Stimulated activated CD4-positive, alpha-beta T cell treated with anti-CD3 and anti-CD28 coated beads, Interleukin-4, amount 100 ng/mL, for 48 hours (primary cell): Measurements from ENCODE around the gene LRIG1.

Experiments used
- DNase-seq, 2 donors: peaks; one replicate each; pipeline ENCODE4 v3.0.0-alpha.2; 2020; ENCODE audit warnings: low read depth in 2 of 2

The LRIG1 gene

DNA sequence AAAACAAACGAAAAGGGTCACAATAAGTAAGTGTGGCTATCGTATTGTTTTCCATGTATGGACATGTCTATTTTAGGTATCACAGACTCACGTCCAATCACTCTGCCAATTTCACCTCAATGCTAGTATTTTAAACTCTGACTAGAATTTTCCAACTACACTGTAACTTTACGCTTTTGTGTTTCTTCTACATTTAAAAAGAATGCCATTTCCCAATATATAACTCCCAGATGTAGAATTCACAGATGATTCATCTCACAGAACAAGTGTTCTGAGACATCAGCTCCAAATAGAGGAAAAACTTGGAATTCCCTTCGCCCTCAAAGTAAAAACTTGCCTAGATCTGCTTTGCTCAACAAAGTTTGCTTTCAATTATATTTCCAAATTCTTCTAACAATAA lies 14.2 kb downstream of the LRIG1 start:
- no peak for DNase-seq

DNA sequence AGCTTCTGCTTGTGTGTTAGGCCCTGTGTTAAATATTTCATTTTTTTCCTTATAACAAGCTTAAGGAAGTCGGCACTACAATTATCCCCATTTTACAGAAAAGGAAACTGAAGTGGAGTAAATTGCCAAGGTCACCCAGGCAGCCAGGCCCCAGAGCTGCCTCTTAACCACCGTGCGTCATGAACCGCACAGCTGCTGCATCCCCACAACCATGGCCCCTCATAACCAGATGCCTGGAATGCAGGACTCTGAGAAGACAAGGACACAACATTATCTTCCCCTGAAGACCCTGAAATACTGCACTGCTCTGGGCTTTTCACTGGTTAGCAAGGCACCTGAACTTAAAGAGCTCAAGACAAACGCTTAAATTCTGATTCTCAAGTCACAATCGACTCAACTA lies 14.6 kb downstream of the LRIG1 start:
- DNase-seq, result no peak

DNA sequence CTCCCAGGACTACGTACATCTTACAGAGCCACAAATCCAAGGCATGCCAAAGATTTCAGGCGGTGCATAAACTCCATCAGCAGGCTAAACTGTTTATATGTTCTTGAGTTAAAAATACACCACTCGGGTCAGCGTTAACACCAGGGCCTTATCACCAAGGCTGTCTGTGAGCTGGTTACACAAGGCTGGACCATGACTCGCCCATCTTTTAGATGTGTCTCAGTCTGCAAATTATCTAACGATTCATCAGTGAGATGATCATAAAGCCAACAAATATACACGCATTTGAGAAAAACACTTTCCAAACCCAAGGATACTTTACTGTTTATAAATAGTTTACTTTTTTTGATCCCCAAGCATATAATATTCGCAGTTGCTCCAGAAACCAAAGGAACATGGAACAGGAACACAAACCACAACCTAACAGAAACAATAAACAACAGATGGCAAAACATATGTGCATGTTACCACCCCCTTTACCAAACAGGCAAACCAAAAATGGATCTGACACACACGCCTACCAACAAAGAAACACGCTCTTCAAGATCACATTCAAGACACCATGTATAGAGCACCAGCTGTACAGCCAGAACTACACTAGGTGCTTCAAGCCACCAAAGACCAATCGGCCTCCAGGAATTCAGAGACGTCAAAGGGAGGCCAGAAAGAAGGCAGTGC lies 15.4 kb downstream of the LRIG1 start:
- DNase-seq, result no peak

DNA sequence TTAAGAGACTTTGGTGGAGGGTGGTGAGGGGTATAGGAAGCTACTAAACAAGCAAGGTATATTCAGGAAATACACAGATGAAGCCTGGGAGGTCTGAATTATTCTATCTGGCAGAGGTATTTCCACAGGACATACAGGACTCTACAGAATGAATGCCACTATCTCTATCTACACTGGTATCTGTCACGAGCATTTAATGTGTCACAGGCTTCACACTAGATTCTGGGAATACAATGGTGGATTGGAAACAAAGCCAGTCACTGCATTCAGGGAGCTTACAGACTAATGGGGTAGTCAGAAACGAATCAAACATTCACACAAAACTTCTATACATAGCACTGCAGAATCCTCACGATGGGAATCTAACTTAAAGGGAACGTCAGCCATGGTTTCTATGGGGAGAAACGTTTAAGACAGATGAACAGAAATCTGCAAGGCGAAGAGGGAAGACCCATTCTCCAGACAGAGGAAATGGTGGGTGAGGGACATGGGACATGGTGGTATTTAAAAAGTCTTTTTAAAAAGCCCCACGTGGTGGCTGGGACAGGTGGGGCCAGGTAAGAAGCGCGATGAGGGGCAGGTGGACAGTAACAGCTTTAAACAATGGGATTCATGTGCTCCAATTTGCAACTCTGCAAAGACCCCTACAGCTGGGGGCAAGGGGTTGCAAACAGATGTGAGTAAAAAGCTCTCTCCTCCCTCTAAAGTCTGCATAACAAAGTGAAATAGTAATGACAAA lies 16.5 kb downstream of the LRIG1 start:
- DNase-seq, result no peak

DNA sequence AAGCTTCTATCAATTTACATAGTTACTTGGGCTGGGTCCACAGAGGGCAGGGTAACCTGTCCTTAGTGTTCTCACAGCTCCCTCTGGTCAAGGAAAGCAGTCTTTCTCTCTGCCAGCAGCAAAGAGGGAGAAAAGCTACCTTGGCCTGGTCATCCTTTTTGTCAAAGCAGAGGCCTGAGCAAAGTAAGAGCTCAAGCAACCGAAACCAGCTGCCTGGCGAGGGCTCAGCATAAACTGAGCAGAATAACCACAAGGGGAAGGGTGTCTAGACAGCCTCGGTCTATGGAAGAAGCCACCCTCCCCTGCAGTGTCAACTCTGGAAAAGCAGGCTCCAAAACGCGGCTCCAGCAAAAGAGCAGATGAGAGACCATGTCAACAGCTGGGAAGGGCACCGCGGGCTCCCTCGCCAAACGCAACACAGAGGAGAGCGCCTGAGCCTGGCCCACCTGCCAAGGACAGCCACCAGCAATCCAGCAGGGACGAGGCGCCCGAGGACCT lies 17.4 kb downstream of the LRIG1 start:
- DNase-seq, result no peak

DNA sequence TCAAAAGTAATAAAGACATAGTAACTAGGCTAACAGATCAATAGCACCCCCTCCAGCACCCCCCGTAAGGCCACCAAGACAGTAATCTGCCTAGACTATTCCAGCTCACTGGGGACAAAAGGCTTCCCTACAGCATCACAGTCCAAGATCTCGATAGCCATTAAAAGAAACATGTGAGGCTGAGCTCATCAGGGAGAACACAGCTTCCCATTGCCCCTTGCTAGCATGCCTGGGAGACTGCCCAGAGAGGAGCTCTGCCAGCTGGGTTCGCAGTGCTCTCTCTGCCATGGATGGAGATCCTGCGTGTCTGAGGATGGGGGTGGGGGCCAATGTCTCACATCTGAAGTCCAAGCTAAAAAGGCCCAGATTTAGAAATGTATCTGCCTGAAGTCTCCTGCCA lies 17.8 kb downstream of the LRIG1 start:
- no peak for DNase-seq

DNA sequence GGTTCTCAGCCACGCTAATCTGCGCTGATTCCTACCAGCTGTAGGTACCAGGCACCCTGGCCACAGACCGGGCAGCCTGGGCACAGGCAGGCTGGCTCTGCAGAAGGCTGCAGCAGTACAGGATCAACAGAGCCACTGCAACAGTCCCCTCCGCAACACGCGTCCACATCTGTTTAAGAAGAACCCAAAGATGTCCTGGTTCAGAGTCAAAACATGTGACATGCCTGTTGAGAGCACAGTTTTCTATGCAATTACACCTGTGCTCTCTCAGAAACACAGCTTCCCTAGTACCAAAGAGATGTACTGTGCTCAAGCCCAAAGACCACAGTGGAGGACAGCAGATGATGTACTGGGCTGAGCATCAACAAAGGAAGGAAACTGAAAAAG lies 18.8 kb downstream of the LRIG1 start:
- no peak for DNase-seq

DNA sequence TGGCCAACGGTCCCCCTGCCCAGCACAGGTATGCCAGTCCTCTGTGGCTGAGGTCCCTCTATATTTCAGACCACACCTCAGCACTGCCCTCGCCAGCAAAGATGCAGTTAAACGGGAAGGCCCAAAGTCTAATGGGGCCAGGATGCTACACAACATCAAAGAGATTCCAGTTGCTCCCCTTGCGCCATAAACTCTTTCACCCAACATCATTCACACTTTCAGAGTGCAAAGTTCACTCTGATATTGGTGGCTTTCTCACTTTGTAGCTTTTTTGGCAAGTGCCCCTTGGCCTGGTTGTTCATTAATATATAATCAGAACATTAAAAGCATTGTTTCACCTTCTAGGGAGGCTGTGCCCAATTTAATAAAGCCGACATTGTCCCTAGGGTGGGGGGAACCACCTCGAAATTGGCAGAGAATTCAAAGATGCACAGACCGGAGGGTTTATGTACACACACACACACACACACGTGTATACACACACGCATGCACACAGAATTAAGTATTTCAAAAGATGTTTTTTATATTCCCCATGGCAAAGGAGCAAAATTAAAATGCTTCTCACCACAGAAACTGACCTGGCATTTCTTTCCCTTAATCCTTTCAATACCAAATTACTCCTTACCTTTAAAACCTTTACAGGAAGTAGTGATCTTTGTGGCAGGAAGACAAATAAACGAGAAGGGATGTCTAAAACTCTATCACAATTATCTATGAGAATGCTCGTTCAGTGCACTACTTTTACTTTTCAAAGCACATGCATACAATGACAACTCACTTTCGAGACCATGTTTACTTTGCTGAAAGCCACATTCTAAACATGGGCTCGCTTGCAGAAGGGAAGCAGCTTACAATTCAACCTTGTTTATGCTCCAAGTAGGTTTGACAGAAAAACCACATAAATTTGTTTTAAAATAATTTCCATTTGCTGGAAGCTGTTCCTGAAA lies 19.5 kb downstream of the LRIG1 start:
- no peak for DNase-seq

DNA sequence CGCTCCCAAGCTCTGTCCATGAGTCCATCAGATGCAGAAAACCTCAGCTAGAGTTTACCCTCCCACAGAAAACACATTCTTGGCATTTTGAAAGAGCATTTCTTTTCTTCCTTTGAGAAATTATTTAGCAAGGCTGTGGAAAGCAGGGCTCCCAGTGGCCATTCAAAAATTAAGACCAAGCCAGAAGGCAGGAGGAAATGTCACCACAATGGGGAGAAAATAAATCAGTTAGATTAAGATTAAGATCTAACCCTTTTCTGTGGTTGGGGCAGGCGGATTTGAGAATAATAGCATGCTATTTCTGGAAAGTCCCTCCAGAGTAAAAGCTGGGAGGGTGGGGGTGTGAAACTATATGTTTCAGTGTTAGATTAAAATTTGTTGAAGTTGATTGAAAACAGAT lies 20.2 kb downstream of the LRIG1 start:
- DNase-seq, result no peak

DNA sequence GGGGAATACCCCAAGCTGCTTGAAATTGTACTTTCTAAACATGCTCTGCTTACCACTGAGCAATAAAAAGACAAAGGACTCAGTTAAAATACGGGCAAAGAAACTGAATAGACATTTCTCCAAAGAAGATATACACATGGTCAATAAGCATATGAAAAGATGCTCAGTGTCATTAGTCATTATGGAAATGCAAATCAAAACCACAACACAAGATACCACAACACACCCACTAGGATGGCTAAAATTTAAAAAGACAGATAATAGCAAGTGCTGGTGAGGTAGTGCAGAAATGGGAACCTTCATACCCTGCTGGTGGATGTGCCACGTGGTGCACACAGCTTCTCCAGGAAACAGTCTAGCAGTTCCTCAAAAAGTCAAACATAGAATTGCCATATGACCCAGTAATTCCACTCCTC lies 21.3 kb downstream of the LRIG1 start:
- DNase-seq, result no peak

DNA sequence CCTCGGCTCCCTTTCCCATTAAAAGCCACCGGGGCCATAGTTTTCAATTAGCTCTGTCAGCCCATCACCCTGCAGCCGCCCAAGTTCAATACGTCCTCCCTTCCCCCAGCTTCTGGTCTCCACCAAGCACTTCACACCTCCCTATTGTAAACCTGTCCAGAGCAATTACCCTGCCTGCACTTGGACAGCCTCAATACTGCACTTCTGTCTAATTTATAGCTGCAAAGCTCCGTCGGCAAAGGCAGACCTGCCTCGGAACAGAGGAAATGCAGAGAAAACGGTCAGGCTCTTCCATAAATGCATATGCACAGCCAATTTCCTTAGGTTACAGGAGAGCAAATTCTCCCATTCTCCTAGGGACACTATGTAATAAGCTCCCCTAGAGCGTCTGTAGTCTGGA lies 21.9 kb downstream of the LRIG1 start:
- no peak for DNase-seq

DNA sequence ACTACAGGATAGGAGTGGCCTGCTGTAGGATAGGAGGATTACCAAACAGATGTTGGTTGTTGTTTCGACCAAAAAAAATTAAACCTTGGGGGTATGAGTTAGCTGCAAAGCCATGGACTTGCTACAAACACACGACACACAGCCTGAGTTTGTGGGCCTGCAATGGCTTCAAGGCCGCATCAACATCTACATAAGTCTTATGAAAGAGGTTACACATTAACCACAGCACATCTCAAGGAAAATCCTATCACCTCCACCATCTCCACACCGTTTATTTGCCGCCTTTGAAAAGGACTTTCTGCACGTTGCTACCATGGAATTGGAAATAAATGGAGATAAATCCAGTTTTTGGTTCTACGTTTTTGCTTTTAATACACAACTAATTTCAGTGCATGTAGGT lies 23.0 kb downstream of the LRIG1 start:
- DNase-seq, result no peak

DNA sequence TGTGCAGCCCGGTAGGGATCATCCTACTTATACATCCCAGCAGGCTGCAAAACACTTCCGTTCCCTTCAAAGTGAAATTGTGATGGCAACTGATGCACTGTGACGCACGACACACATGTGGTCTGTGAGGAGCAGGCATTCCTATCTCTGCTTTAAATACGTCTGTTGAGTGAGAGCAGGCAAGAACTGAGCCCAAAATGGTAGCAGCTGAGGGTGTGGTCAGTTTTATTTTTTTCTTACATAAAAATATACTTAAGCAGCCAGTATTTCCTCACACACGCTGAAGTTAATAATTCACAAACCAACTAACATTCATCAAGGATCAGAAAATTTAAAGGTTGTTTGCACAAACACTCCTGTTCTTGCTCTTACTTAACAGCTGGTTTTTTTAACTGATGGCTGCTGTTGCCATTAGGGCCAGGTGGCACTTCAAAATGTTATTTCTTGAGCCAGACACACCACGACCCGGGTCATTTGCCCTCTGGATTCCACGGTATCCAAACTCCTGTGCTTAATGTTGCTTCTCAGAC lies 23.9 kb downstream of the LRIG1 start:
- DNase-seq, result no peak

DNA sequence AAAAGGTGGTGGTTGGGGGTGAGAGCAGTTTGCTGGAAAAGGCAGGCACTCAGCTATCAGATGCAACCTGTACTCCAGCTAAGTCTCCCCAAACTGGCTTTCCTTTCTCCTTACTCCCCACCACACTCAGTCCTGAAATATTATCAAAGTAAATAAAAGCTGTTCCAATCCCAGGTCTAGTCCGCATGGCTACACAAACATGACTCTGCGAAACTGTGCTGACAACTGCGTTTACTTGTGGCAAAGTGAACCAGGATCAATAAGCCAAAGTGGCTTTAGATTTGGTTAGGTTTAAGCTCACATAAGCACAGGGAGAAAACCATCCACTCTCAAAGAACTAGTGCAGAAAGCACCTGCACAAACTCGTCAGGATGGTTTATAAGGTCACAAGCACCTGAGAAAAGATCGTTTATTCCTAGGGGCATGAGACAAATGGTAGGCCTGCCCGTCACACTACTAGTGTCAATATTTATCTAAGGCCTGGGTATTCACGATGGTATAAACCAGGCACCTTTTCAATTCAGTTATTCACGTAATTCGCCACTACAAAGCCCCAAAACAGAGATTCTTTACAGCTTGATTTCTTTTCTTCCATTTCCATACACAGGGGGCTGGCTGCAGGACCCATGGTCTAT lies 25.3 kb downstream of the LRIG1 start:
- no peak for DNase-seq

DNA sequence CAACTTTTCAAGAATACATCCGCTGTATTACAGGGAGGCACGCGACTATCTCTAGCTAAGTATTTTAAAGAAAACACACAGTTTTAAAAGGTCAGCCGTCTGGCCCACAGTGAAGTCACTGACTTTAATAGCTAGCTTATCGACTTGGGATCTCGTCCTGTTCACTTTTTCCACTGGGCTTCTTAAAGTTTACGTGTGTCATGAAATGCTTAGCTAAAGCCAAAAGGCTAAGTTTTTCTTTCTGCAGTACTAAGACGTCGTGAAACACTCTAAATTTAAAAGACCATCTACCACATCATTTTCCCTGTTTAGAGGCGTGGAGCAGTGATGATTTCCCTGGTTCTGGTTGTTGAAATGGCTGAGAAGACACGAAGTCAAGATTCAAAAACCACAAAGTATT lies 27.1 kb downstream of the LRIG1 start:
- DNase-seq, result no peak

DNA sequence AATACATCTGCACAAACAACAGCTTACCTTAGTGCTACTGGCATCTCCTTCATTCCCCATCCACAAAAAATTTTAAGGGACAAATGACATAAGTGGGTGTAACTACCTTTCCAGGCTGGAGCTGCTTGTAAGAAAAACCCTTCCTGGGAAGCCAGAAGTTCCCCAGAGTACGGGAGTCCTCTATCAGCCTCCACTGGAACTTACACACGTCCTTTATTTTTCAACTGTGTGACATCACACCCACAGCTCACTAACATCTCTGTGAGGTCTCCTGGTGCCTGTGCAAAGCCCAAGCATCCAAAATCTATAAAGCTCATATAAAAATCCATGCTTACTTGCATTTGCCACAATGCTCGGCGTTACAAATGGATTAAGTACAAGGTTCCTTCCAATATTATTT lies 27.6 kb downstream of the LRIG1 start:
- DNase-seq, result no peak

DNA sequence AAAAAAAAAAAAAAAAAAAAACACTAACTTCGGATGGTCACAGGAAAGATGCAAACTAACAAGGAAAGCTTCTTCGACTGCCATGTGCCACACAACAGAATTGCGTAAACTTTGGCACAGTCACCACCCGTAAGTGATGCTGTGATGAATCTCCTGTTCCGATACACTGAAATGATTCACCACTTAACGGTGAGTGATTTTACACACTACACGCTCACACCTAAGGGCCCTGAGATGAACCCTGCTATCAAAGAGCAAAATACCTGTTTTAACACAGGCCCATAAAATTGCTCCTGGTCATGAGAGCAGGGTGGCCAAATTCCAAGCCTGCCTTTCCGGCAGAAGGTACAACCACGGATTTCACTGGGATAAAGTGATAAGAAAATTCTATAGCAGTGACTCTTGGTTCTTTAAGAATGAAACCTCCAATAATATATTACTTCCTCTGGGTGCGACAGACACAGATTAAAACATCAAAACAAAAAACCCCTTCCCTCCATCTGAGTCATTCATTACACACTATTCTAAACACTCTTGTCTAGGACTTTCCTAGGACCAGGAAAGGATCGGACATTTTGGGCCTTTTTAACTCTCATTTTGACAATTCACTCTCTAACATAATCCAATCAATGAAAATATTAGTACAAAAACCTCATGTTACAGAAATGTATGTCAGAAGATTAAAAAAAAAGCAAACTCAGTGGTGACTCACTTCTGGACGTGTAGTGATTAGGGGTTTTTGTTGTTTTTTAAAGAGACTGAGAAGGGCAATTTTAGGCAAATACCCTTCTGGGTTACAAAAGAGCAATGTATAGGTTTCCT lies 28.3 kb downstream of the LRIG1 start:
- no peak for DNase-seq

DNA sequence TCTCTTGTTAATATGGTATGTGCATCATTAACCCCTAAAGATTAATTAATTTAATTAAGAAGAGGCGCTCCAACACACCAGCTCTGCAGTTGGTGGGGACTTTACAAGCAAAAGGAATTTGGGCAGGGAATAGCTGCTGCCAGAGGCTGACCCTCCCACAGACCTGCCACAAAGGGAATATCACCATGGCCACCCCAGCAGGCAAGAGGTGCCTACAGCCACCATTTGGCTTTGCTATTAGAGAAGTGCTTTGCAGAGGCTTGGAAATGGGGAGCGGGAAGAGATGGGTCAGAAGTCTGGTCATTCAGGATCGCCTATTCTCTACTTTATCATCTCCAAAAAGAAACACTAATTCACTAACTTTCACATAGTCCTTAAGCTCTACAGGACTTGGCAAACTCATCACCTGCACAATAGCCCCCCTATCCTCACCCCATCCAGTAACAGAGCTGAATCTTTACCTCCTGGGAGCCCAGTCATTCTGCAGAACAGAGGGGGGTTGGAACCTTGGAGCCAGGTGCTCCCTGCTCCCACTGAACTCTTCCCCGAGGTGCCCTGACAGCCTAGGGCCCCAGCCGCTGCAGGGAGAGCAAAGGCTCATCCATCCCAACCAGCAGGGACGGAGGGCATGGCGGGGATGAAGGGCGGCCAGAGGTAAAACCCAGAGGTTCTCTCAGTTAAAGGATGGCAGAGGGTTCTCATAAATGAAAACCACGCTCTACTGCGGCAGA lies 29.7 kb downstream of the LRIG1 start:
- DNase-seq, result no peak

DNA sequence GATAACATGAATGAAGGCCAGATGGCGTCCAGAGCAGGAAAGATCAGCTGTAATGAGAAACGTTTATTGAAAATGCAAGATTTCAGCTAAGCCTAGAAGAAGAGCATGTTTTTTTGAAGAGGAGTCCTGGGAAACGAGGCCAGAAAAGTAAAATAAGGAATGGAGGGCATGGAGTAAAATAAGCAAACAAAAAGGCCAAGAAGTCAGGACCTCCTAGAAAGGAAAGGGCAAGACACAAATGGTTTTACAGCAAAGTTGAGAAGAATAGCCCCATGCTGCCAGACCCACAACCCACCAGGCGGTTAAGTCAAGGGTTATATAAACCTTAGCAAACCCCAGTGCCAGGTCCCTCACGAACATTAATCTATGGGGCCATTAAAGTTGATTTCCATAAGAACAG lies 30.5 kb downstream of the LRIG1 start:
- no peak for DNase-seq

DNA sequence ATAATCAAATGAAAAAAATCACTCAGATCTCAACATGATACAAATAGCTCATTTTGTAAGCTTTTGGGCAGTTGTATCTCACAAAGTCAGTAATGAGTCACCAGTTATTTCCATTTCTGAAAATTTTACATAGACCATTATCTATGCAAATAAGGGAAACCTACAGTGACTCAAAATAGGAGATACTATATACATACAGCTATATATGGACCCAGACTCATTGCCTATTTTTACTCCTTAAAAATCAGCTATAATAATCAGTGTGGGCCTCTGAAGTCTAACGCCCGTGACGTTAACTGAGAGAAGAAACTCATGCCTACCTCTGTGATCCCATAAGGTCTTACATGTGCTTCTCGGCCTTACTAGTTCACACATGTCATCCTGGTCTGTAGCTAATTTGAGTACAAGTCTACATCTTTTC lies 31.6 kb downstream of the LRIG1 start:
- DNase-seq, result no peak
